Body of pancreas (tissue), 4 donors: Measurements from ENCODE around the gene UBASH3A. TPM values are rescaled to one million over a fixed set of nuclear protein-coding genes. Genes with fewer than 3 reads are reported as not detected.

ENCODE experiments used
- ATAC-seq: fragments of 150-250 bp; one replicate; pipeline ENCODE4 v1.9.1; 2016
- DNase-seq, 4 donors: peaks; one replicate each; pipeline ENCODE4 v3.0.0-alpha.2; 2019
- H3K27ac ChIP-seq, 4 donors: fragments of 200-600 bp; sonication (generic); 1 replicate in 3 of 4; 2 replicates in 1 of 4; pipeline versions ENCODE4 v1.5.1 to v1.6.1; 2016 to 2019; ENCODE audit warnings: mild to moderate bottlenecking in 1 of 4, mixed read lengths in 1 of 4, moderate library complexity in 1 of 4
- H3K27me3 ChIP-seq, 2 donors: fragments of 200-600 bp; sonication (generic); one replicate each; pipeline ENCODE4 v1.6.0; 2016; ENCODE audit warnings: mild to moderate bottlenecking in 1 of 2
- H3K36me3 ChIP-seq, 2 donors: fragments of 200-600 bp; sonication (generic); replicated peaks in 1 of 2; 2 replicates each; pipeline ENCODE4 v1.5.1; 2016; ENCODE audit warnings: low read depth in 2 of 2; ENCODE audit not compliant: insufficient read depth in 1 of 2
- H3K4me1 ChIP-seq: fragments of 200-600 bp; sonication (generic); one replicate; pipeline ENCODE4 v1.6.0; 2016
- H3K4me3 ChIP-seq, 2 donors: fragments of 200-600 bp; sonication (generic); 1 replicate in 1 of 2; 2 replicates in 1 of 2; pipeline ENCODE4 v1.5.1; 2016 to 2019
- H3K9me3 ChIP-seq, 3 donors: fragments of 200-600 bp; sonication (generic); 1 replicate in 2 of 3; 2 replicates in 1 of 3; pipeline ENCODE4 v1.5.1; 2016
- POLR2A ChIP-seq, 3 donors: fragments of 450-650 bp; IDR thresholded peaks; one replicate each; pipeline ENCODE4 v1.6.1; 2016; ENCODE audit warnings: antibody characterized with exemption in 3 of 3, mild to moderate bottlenecking in 2 of 3
- WGBS, 2 donors: methylation state at CpG; one replicate each; pipeline ENCODE4 v1.1.5; 2017; 5-methylcytosine and 5-hydroxymethylcytosine counted together
- intact Hi-C: fragments of 100-400 bp; cut with DNase I; formaldehyde crosslinking; loops from one replicate; pipeline ENCODE4 v1.15.1; 2023
- total RNA-seq, 2 donors: library from RNA; depleted of rRNA; stranded (reverse); fragments of >200 nt; gene quantifications; one replicate each; pipeline ENCODE4 v1.1.0, GENCODE V29; 2016
- TF ChIP-seq, protein P1 (sequence below), 7 experiments: fragments of 450-650 bp in 4 of 7; fragments of 200-600 bp in 3 of 7; sonication (generic) in 3 of 7; IDR thresholded peaks; one replicate each; pipeline ENCODE4 v1.5.1; 2016 to 2019; ENCODE audit warnings: antibody characterized with exemption in 7 of 7

UBASH3A gene
- total RNA-seq, 2 donors from 2014 or later = 0.26 TPM; not detected in 1

- Histone ChIP-seq H3K27ac (no peak overlapping the region), H3K27me3 (no peaks in the 10 kb centered on the region), H3K4me3 (no peak overlapping the region), H3K4me1 (no peaks in the 10 kb centered on the region), H3K36me3 (no peaks in the 10 kb centered on the region), H3K9me3 (no peaks in the 10 kb centered on the region)
- intact Hi-C loops = no loop called here
- ATAC-seq = no peak
- no peak for DNase-seq
- TF ChIP-seq, protein P1, sequence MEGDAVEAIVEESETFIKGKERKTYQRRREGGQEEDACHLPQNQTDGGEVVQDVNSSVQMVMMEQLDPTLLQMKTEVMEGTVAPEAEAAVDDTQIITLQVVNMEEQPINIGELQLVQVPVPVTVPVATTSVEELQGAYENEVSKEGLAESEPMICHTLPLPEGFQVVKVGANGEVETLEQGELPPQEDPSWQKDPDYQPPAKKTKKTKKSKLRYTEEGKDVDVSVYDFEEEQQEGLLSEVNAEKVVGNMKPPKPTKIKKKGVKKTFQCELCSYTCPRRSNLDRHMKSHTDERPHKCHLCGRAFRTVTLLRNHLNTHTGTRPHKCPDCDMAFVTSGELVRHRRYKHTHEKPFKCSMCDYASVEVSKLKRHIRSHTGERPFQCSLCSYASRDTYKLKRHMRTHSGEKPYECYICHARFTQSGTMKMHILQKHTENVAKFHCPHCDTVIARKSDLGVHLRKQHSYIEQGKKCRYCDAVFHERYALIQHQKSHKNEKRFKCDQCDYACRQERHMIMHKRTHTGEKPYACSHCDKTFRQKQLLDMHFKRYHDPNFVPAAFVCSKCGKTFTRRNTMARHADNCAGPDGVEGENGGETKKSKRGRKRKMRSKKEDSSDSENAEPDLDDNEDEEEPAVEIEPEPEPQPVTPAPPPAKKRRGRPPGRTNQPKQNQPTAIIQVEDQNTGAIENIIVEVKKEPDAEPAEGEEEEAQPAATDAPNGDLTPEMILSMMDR (IDR thresholded peaks at IDR 0.05) = no peak
- no peak for TF ChIP-seq POLR2A (IDR thresholded peaks at IDR 0.05)
- 65 to 70% methylated on average over 12 of the region's 12 CpGs for WGBS, 2 donors
Measured at GRCh38 chr21:42424914-42425541, 21.3 kb downstream of the UBASH3A start.

GRCh38 chr21:42425591-42425990, 21.9 kb downstream of the UBASH3A start:
- TF ChIP-seq POLR2A (IDR thresholded peaks at IDR 0.05) = no peak
- TF ChIP-seq, protein P1 (IDR thresholded peaks at IDR 0.05) = no peak
- no peak for DNase-seq
- WGBS, 2 donors = 63 to 72% methylated on average over 4 of the region's 4 CpGs

GRCh38 chr21:42426424-42426823, 22.7 kb downstream of the UBASH3A start:
- no peaks in the 10 kb centered on the region for H3K4me1 ChIP-seq
- TF ChIP-seq, protein P1 (IDR thresholded peaks at IDR 0.05) = no peak
- no peak for TF ChIP-seq POLR2A (IDR thresholded peaks at IDR 0.05)
- no peak for ATAC-seq
- no peaks in the 10 kb centered on the region for H3K36me3 ChIP-seq
- no peak overlapping the region for H3K27ac ChIP-seq
- 68 to 69% methylated on average over 7 of the region's 7 CpGs for WGBS, 2 donors
- DNase-seq = peak in 3 of 4 donors; percentile 23 to 61 (median 34)
- H3K4me3 ChIP-seq = no peak overlapping the region
- no peaks in the 10 kb centered on the region for H3K27me3 ChIP-seq
- intact Hi-C loops = no loop called here
- no peaks in the 10 kb centered on the region for H3K9me3 ChIP-seq

More at GRCh38 chr21:42425591-42425990, 21.9 kb downstream of the UBASH3A start:
- no peak overlapping the region for H3K4me3 ChIP-seq
- H3K27me3 ChIP-seq = no peaks in the 10 kb centered on the region
- no peak overlapping the region for H3K27ac ChIP-seq
- ATAC-seq = no peak
- H3K36me3 ChIP-seq = no peaks in the 10 kb centered on the region
- intact Hi-C loops = no loop called here
- H3K9me3 ChIP-seq = no peaks in the 10 kb centered on the region
- H3K4me1 ChIP-seq = no peaks in the 10 kb centered on the region

DNA sequence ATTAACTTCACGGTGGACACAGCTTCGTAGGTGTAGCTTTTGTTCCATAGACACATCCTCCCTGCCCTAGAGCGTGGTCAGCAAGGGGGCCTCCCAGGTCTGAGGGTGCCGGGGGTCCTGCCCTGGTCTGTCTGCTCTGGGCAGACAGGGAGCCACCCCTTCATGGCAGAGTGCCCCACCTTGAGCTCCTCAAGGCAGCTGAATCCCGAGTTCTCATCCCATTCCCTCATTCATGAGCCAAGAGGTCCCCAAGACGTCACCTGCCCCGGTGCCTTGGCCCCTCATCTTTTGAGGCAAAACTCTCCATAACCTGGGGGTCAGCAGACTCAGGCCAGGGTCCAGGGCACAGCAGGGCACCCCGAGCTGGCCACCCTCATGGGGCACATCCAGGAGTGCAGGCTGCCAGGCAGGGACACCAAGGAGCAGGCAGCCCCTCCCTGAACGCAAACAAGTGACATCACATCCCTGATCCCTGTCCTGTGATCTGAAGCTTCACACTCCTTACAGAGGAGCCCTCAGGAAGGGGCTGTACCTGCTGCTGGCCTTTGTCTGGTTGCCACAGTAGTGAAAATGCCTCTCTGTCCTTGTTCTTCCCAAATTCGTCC, 23.3 kb downstream of the UBASH3A start:
- no peak overlapping the region for H3K27ac ChIP-seq
- TF ChIP-seq, protein P1 (IDR thresholded peaks at IDR 0.05) = no peak
- TF ChIP-seq POLR2A (IDR thresholded peaks at IDR 0.05) = no peak
- H3K36me3 ChIP-seq = no peaks in the 10 kb centered on the region
- no peaks in the 10 kb centered on the region for H3K9me3 ChIP-seq
- H3K27me3 ChIP-seq = no peaks in the 10 kb centered on the region
- intact Hi-C loops = no loop called here
- DNase-seq = no peak
- H3K4me1 ChIP-seq = no peaks in the 10 kb centered on the region
- no peak overlapping the region for H3K4me3 ChIP-seq
- ATAC-seq = no peak
- WGBS, 2 donors = 76 to 81% methylated on average over 6 to 10 of the region's 10 CpGs
